ENCODE measurements around the gene ADGRB3.

Gene ADGRB3

GRCh38 chr6:68701159-68701558 lies 66.1 kb downstream of the ADGRB3 start:
- TF ChIP-seq CTCF (IDR thresholded peaks at IDR 0.05; ENCODE audit: borderline replicate concordance, control extremely low read depth, extremely low read depth, insufficient read depth, missing control alignments), result no peak
- in situ Hi-C loops (cut with MboI; ENCODE audit: low sequenced_read_pairs, unreplicated experiment), result no loop called here
- DNase-seq (ENCODE audit: low spot score), result no peak

- no peak for DNase-seq (ENCODE audit: low spot score)
- no peak for TF ChIP-seq CTCF (IDR thresholded peaks at IDR 0.05; ENCODE audit: borderline replicate concordance, control extremely low read depth, extremely low read depth, insufficient read depth, missing control alignments)
- in situ Hi-C loops (cut with MboI; ENCODE audit: low sequenced_read_pairs, unreplicated experiment), result no loop called here
Measured at GRCh38 chr6:68704485-68704884, 69.4 kb downstream of the ADGRB3 start.

GRCh38 chr6:68709091-68709490 lies 74.0 kb downstream of the ADGRB3 start:
- TF ChIP-seq CTCF (IDR thresholded peaks at IDR 0.05; ENCODE audit: borderline replicate concordance, control extremely low read depth, extremely low read depth, insufficient read depth, missing control alignments), result no peak
- DNase-seq (ENCODE audit: low spot score), result no peak
- in situ Hi-C loops (cut with MboI; ENCODE audit: low sequenced_read_pairs, unreplicated experiment), result no loop called here

GRCh38 chr6:68709882-68710281 lies 74.8 kb downstream of the ADGRB3 start:
- DNase-seq (ENCODE audit: low spot score), result no peak
- no peak for TF ChIP-seq CTCF (IDR thresholded peaks at IDR 0.05; ENCODE audit: borderline replicate concordance, control extremely low read depth, extremely low read depth, insufficient read depth, missing control alignments)
- in situ Hi-C loops (cut with MboI; ENCODE audit: low sequenced_read_pairs, unreplicated experiment), result no loop called here

DNA sequence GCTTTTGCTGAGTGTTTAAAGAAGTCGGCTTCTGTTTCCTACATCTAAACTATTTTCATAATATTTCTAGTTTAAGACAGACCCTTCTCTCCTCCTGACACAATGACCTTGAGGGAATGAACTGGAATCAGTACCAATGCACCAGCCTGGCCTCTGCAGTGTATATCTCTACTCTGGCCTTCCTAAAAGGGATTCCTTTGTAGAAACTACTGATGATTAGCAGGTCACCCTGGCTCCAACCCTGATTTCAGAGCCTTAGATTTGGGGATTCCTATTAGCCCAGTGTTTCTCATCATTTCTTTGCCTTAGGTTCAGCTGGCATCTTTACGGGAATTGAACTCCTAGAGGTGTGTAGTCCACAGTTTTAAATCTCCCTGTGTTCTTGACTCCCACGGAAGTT lies 75.4 kb downstream of the ADGRB3 start:
- no peak for TF ChIP-seq CTCF (IDR thresholded peaks at IDR 0.05; ENCODE audit: borderline replicate concordance, control extremely low read depth, extremely low read depth, insufficient read depth, missing control alignments)
- DNase-seq (ENCODE audit: low spot score), result no peak
- in situ Hi-C loops (cut with MboI; ENCODE audit: low sequenced_read_pairs, unreplicated experiment), result no loop called here

GRCh38 chr6:68710916-68711315 lies 75.8 kb downstream of the ADGRB3 start:
- no peak for DNase-seq (ENCODE audit: low spot score)
- TF ChIP-seq CTCF (IDR thresholded peaks at IDR 0.05; ENCODE audit: borderline replicate concordance, control extremely low read depth, extremely low read depth, insufficient read depth, missing control alignments), result no peak
- in situ Hi-C loops (cut with MboI; ENCODE audit: low sequenced_read_pairs, unreplicated experiment), result no loop called here

All from GM13976 (cell line).